Measurements from ENCODE around the gene ZDHHC14. TPM values are rescaled to one million over a fixed set of nuclear protein-coding genes. Genes with fewer than 3 reads are reported as not detected.
A peak's percentile ranks its signal among the peaks of the same experiment; 100 is the strongest.

The ZDHHC14 gene
- total RNA-seq, 6 experiments from 2014 or later: 5.2 to 6.7 (median 6.0) TPM

- Mint-ChIP-seq H3K36me3 (ENCODE audit: low read depth) (no peaks in the 10 kb centered on the region), H3K4me3 (no peak overlapping the region), H3K9me3 (no peaks in the 10 kb centered on the region), H3K27ac (no peak overlapping the region), H3K27me3 (ENCODE audit: insufficient read depth) (peaks cover 14% of the 10 kb centered on the region), H3K4me1 (ENCODE audit: low read depth) (peaks cover 28% of the 10 kb centered on the region)
- TF ChIP-seq CTCF (IDR thresholded peaks at IDR 0.05): no peak
- DNase-seq: no peak
Observed at GRCh38 chr6:157708933-157709332, 327.9 kb downstream of the ZDHHC14 start.

GRCh38 chr6:157709555-157709954 lies 328.6 kb downstream of the ZDHHC14 start:
- no peak for TF ChIP-seq CTCF (IDR thresholded peaks at IDR 0.05)
- no peaks in the 10 kb centered on the region for H3K36me3 Mint-ChIP-seq (ENCODE audit: low read depth)
- DNase-seq: no peak
- H3K27me3 Mint-ChIP-seq (ENCODE audit: insufficient read depth): peaks cover 12% of the 10 kb centered on the region
- H3K27ac Mint-ChIP-seq: no peak overlapping the region
- H3K4me1 Mint-ChIP-seq (ENCODE audit: low read depth): peaks cover 34% of the 10 kb centered on the region
- no peaks in the 10 kb centered on the region for H3K9me3 Mint-ChIP-seq
- H3K4me3 Mint-ChIP-seq: no peak overlapping the region

GRCh38 chr6:157710604-157711003 lies 329.6 kb downstream of the ZDHHC14 start:
- no peaks in the 10 kb centered on the region for H3K36me3 Mint-ChIP-seq (ENCODE audit: low read depth)
- peaks cover 19% of the 10 kb centered on the region for H3K27me3 Mint-ChIP-seq (ENCODE audit: insufficient read depth)
- DNase-seq: peak; percentile 10
- no peak for TF ChIP-seq CTCF (IDR thresholded peaks at IDR 0.05)
- H3K9me3 Mint-ChIP-seq: no peaks in the 10 kb centered on the region
- H3K27ac Mint-ChIP-seq: no peak overlapping the region
- no peak overlapping the region for H3K4me3 Mint-ChIP-seq
- H3K4me1 Mint-ChIP-seq (ENCODE audit: low read depth): peaks cover 34% of the 10 kb centered on the region

GRCh38 chr6:157711060-157711459 lies 330.1 kb downstream of the ZDHHC14 start:
- no peak overlapping the region for H3K4me3 Mint-ChIP-seq
- no peak overlapping the region for H3K27ac Mint-ChIP-seq
- DNase-seq: no peak
- no peak for TF ChIP-seq CTCF (IDR thresholded peaks at IDR 0.05)
- H3K4me1 Mint-ChIP-seq (ENCODE audit: low read depth): peaks cover 39% of the 10 kb centered on the region
- no peaks in the 10 kb centered on the region for H3K36me3 Mint-ChIP-seq (ENCODE audit: low read depth)
- no peaks in the 10 kb centered on the region for H3K9me3 Mint-ChIP-seq
- peaks cover 21% of the 10 kb centered on the region for H3K27me3 Mint-ChIP-seq (ENCODE audit: insufficient read depth)

GRCh38 chr6:157712585-157713295 lies 331.8 kb downstream of the ZDHHC14 start:
- DNase-seq: no peak
- no peak overlapping the region for H3K27ac Mint-ChIP-seq
- H3K9me3 Mint-ChIP-seq: no peaks in the 10 kb centered on the region
- H3K4me1 Mint-ChIP-seq (ENCODE audit: low read depth): peaks cover 55% of the 10 kb centered on the region
- H3K36me3 Mint-ChIP-seq (ENCODE audit: low read depth): no peaks in the 10 kb centered on the region
- H3K4me3 Mint-ChIP-seq: no peak overlapping the region
- no peak for TF ChIP-seq CTCF (IDR thresholded peaks at IDR 0.05)
- H3K27me3 Mint-ChIP-seq (ENCODE audit: insufficient read depth): peaks cover 15% of the 10 kb centered on the region

Measured in HFFc6 (cell line).